Hepatocyte (in vitro differentiated cells): ENCODE measurements around the gene ALX3. TPM values are rescaled to one million over a fixed set of nuclear protein-coding genes. Genes with fewer than 3 reads are reported as not detected.

Experiments
- DNase-seq: peaks from one replicate; pipeline ENCODE4 v3.0.0-alpha.2; 2016; ENCODE audit warnings: low spot score
- H2AFZ ChIP-seq: fragments of 200-600 bp; sonication (generic); 2 replicates; pipeline ENCODE4 v1.6.0; 2016; ENCODE audit warnings: antibody characterized with exemption, mild to moderate bottlenecking
- H3K27ac ChIP-seq: fragments of 200-600 bp; sonication (generic); 2 replicates; pipeline ENCODE4 v1.5.1; 2016; ENCODE audit warnings: mild to moderate bottlenecking
- H3K27me3 ChIP-seq: fragments of 200-600 bp; sonication (generic); 2 replicates; pipeline ENCODE4 v1.6.1; 2016
- H3K36me3 ChIP-seq: fragments of 200-600 bp; sonication (generic); replicated peaks from 2 replicates; pipeline ENCODE4 v1.5.1; 2016; ENCODE audit warnings: low read depth; ENCODE audit not compliant: insufficient read depth
- H3K4me1 ChIP-seq: fragments of 200-600 bp; sonication (generic); 2 replicates; pipeline ENCODE4 v1.5.1; 2016; ENCODE audit warnings: mild to moderate bottlenecking, moderate library complexity; ENCODE audit not compliant: insufficient read depth
- H3K4me2 ChIP-seq: fragments of 200-600 bp; sonication (generic); 2 replicates; pipeline ENCODE4 v1.6.0; 2016
- H3K4me3 ChIP-seq: fragments of 200-600 bp; sonication (generic); 2 replicates; pipeline ENCODE4 v1.5.1; 2016; ENCODE audit warnings: mild to moderate bottlenecking
- H3K79me2 ChIP-seq: fragments of 200-600 bp; sonication (generic); 2 replicates; pipeline ENCODE4 v1.6.0; 2017; ENCODE audit warnings: mild to moderate bottlenecking
- H3K9me2 ChIP-seq: fragments of 200-600 bp; sonication (generic); replicated peaks from 2 replicates; pipeline ENCODE4 v1.6.0; 2017; ENCODE audit warnings: mild to moderate bottlenecking; ENCODE audit not compliant: insufficient read depth
- H3K9me3 ChIP-seq: fragments of 200-600 bp; sonication (generic); 2 replicates; pipeline ENCODE4 v1.5.1; 2016; ENCODE audit warnings: low read depth, mild to moderate bottlenecking
- H4K20me1 ChIP-seq: fragments of 200-600 bp; sonication (generic); 2 replicates; pipeline ENCODE4 v1.6.0; 2016; ENCODE audit warnings: mild to moderate bottlenecking; ENCODE audit not compliant: insufficient read depth, poor library complexity, severe bottlenecking
- EZH2 ChIP-seq: fragments of 200-600 bp; sonication (generic); IDR thresholded peaks from 2 replicates; pipeline ENCODE4 v1.6.1; 2016; ENCODE audit warnings: antibody characterized with exemption, mild to moderate bottlenecking, borderline replicate concordance
- EZH2phosphoT487 ChIP-seq: fragments of 200-600 bp; sonication (generic); IDR thresholded peaks from one replicate; pipeline ENCODE4 v1.6.1; 2018; ENCODE audit warnings: antibody characterized with exemption, mild to moderate bottlenecking, low read depth, moderate library complexity; ENCODE audit not compliant: unreplicated experiment, severe bottlenecking
- WGBS: methylation state at CpG from one replicate; pipeline ENCODE4 v1.1.6; 2016; ENCODE audit warnings: low lambda C conversion rate; ENCODE audit errors: missing lambda C conversion rate; 5-methylcytosine and 5-hydroxymethylcytosine counted together
- polyA plus RNA-seq: library from polyadenylated mRNA; unstranded; fragments of >200 nt; fragmentation: Nextera tagmentation; extraction: Ambion mirVana; gene quantifications from 2 replicates; pipeline ENCODE4 v1.2.1, GENCODE V29; 2016
- total RNA-seq: library from RNA; depleted of rRNA; stranded (reverse); fragments of >200 nt; gene quantifications from 2 replicates; pipeline ENCODE4 v1.2.3, GENCODE V29; 2014
- TF ChIP-seq, protein P1 (sequence below): fragments of 200-600 bp; sonication (generic); IDR thresholded peaks from 2 replicates; pipeline ENCODE4 v1.5.1; 2016; ENCODE audit warnings: antibody characterized with exemption, mild to moderate bottlenecking; ENCODE audit not compliant: poor library complexity

The ALX3 gene
- total and polyA plus RNA-seq, 2 experiments from 2014 or later, result 0.27 to 0.92 TPM

DNA sequence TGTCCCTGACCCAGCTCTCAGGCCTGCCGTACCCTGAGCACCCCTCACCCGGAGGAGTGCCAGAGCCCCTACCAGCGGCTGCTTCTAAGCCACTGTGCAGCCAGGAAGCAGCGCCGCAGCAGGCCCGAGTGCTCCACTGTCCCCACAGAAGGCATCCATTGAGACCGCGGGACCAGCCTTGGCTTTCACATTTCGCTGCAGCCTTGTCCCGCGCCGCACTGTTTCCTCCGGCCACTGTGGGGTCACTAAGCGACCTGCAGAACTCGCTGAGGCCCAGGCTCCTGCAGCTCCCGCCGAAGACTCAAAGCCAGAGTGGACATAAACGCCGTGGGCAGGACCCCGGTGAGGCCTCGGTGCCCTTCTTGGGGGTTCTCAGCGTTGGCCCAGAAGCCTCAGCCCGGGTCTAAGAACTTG, 3.0 kb downstream of the ALX3 start:
- no peaks in the 10 kb centered on the region for H4K20me1 ChIP-seq
- H3K9me2 ChIP-seq, result no peaks in the 10 kb centered on the region
- no peak overlapping the region for H2AFZ ChIP-seq
- peaks cover 69% of the 10 kb centered on the region for H3K27me3 ChIP-seq
- no peak for DNase-seq
- H3K36me3 ChIP-seq, result no peaks in the 10 kb centered on the region
- no peaks in the 10 kb centered on the region for H3K79me2 ChIP-seq
- WGBS, result 32% methylated on average over 20 of the region's 23 CpGs
- H3K27ac ChIP-seq, result no peak overlapping the region
- H3K4me1 ChIP-seq, result peaks cover 14% of the 10 kb centered on the region
- TF ChIP-seq, protein P1, sequence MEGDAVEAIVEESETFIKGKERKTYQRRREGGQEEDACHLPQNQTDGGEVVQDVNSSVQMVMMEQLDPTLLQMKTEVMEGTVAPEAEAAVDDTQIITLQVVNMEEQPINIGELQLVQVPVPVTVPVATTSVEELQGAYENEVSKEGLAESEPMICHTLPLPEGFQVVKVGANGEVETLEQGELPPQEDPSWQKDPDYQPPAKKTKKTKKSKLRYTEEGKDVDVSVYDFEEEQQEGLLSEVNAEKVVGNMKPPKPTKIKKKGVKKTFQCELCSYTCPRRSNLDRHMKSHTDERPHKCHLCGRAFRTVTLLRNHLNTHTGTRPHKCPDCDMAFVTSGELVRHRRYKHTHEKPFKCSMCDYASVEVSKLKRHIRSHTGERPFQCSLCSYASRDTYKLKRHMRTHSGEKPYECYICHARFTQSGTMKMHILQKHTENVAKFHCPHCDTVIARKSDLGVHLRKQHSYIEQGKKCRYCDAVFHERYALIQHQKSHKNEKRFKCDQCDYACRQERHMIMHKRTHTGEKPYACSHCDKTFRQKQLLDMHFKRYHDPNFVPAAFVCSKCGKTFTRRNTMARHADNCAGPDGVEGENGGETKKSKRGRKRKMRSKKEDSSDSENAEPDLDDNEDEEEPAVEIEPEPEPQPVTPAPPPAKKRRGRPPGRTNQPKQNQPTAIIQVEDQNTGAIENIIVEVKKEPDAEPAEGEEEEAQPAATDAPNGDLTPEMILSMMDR, result no peak
- TF ChIP-seq EZH2phosphoT487 (no peak), EZH2 (no peak)
- H3K9me3 ChIP-seq, result no peaks in the 10 kb centered on the region
- peak overlapping the region; percentile 71 for H3K4me2 ChIP-seq
- H3K4me3 ChIP-seq, result no peak overlapping the region

DNA sequence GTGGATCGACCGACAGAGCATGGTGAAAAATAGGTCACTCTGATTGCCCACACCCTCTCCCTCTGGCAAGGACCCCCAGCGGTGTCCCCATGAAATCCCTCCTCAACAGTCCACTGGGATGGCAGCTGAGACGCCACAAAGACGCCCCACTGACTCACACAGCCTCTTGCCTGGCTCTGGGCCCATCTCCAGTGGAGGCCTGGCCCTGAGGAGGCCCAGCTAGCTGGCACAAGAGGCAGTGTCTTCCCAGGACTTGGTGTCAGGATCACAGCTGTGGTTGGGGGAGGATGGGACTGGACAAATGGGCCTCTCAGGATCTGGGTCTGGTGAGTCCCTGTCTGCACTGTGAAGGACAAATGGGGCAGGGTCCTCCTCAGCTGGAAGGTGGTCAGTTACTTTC, 4.6 kb downstream of the ALX3 start:
- WGBS, result 91% methylated on average over 5 of the region's 5 CpGs
- Histone ChIP-seq H3K4me2 (no peak overlapping the region), H2AFZ (no peak overlapping the region), H3K27me3 (peaks cover 53% of the 10 kb centered on the region), H3K27ac (no peak overlapping the region), H3K9me3 (no peaks in the 10 kb centered on the region), H3K4me3 (no peak overlapping the region), H3K4me1 (peaks cover 14% of the 10 kb centered on the region), H3K36me3 (no peaks in the 10 kb centered on the region), H3K9me2 (no peaks in the 10 kb centered on the region), H4K20me1 (no peaks in the 10 kb centered on the region), H3K79me2 (no peaks in the 10 kb centered on the region)
- TF ChIP-seq, protein P1, result no peak
- no peak for TF ChIP-seq EZH2
- TF ChIP-seq EZH2phosphoT487, result no peak
- DNase-seq, result no peak

DNA sequence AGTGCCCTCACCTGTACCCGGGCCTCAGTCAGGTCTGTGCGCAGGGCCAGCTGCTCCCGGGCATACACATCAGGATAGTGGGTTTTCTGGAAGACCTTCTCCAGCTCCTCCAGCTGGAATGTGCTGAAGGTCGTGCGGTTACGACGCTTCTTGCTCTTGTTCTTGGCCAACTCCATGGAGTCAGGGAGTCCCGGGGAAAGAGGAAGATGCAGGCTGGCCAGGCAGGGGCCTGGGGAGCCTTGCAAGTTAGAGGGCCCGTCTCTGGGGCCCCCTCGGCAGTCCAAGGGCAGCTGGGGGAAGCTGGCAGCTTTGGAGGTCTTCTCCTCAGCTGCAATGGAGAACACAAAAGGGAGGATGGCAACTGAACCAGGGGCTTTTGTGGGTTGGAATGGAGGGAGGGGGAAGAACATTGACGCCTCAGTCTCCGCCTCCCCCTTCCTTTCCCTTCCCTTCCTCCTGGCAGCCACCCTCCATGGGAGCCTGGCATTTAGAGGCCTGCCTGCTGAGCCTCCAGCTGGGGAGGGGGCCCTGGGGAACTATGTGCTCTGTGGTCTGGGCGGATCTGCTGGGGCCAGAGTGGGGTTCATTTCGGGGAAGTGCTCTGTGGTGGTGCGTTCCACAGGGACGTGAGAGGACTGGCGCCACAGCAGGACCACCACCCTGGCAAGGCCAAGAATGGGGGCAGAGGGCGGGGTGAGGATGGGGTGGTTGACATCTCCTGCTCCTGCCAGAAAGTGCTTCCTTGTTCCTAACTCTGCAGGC, 5.7 kb downstream of the ALX3 start:
- peaks cover 44% of the 10 kb centered on the region for H3K27me3 ChIP-seq
- peaks cover 9% of the 10 kb centered on the region for H3K4me1 ChIP-seq
- H4K20me1 ChIP-seq, result no peaks in the 10 kb centered on the region
- no peaks in the 10 kb centered on the region for H3K9me2 ChIP-seq
- no peak overlapping the region for H3K4me3 ChIP-seq
- TF ChIP-seq EZH2phosphoT487, result no peak
- TF ChIP-seq, protein P1, result no peak
- no peak overlapping the region for H3K4me2 ChIP-seq
- no peak overlapping the region for H2AFZ ChIP-seq
- 91% methylated on average over 18 of the region's 18 CpGs for WGBS
- DNase-seq, result no peak
- no peaks in the 10 kb centered on the region for H3K36me3 ChIP-seq
- H3K9me3 ChIP-seq, result no peaks in the 10 kb centered on the region
- H3K27ac ChIP-seq, result no peak overlapping the region
- no peaks in the 10 kb centered on the region for H3K79me2 ChIP-seq
